HepG2 (cell line): ENCODE results near the gene MRPL10. TPM values are rescaled to one million over a fixed set of nuclear protein-coding genes. Genes with fewer than 3 reads are reported as not detected.
A peak's percentile ranks its signal among the peaks of the same experiment; 100 is the strongest.

Source experiments
- ELF4 ChIP-seq: sonication (generic); formaldehyde crosslinking; IDR thresholded peaks from 2 replicates; pipeline ENCODE4 v1.5.0; 2020; ENCODE audit warnings: missing genetic modification reagents, mild to moderate bottlenecking, moderate library complexity, borderline replicate concordance
- MAFF ChIP-seq: IDR thresholded peaks from 2 replicates; pipeline ENCODE4 v1.6.1; 2011; ENCODE audit warnings: low read depth, low read length, improper control_type of control experiment
- NCOA5 ChIP-seq: sonication (generic); formaldehyde crosslinking; IDR thresholded peaks from 2 replicates; pipeline ENCODE4 v1.4.0; 2020; ENCODE audit warnings: missing genetic modification reagents
- ONECUT2 ChIP-seq: sonication (generic); formaldehyde crosslinking; IDR thresholded peaks from 2 replicates; pipeline ENCODE4 v1.4.0; 2020; ENCODE audit warnings: missing genetic modification reagents
- PRDM4 ChIP-seq: sonication (generic); formaldehyde crosslinking; IDR thresholded peaks from 2 replicates; pipeline ENCODE4 v1.9.0; 2021; ENCODE audit warnings: missing genetic modification reagents, borderline replicate concordance
- RFX5 ChIP-seq: IDR thresholded peaks from 2 replicates; pipeline ENCODE4 v1.6.1; 2011; ENCODE audit warnings: low read depth, low read length, improper control_type of control experiment
- RFXANK ChIP-seq: IDR thresholded peaks from 2 replicates; pipeline ENCODE4 v1.6.1; 2016
- ZBTB25 ChIP-seq: IDR thresholded peaks from 2 replicates; pipeline ENCODE4 v1.6.1; 2018; ENCODE audit warnings: missing genetic modification reagents
- ZBTB7A ChIP-seq: sonication (generic); formaldehyde crosslinking; IDR thresholded peaks from 2 replicates; pipeline ENCODE4 v1.8.0; 2022; ENCODE audit warnings: mild to moderate bottlenecking, missing genetic modification reagents
- ZFP36L1 ChIP-seq: sonication (generic); formaldehyde crosslinking; IDR thresholded peaks from 2 replicates; pipeline ENCODE4 v1.8.0; 2022; ENCODE audit warnings: mild to moderate bottlenecking, missing genetic modification reagents, moderate library complexity
- ZNF18 ChIP-seq: sonication (generic); formaldehyde crosslinking; IDR thresholded peaks from 2 replicates; pipeline ENCODE4 v1.8.0; 2022; ENCODE audit warnings: mild to moderate bottlenecking, missing genetic modification reagents; ENCODE audit not compliant: insufficient replicate concordance
- ZNF180 ChIP-seq: sonication (generic); formaldehyde crosslinking; IDR thresholded peaks from 2 replicates; pipeline ENCODE4 v1.4.0; 2020; ENCODE audit warnings: low read depth, missing genetic modification reagents, borderline replicate concordance
- ZNF282 ChIP-seq: fragments of 450-650 bp; IDR thresholded peaks from 2 replicates; pipeline ENCODE4 v1.6.1; 2018; ENCODE audit not compliant: partially characterized antibody
- ZNF382 ChIP-seq: sonication (generic); formaldehyde crosslinking; IDR thresholded peaks from 2 replicates; pipeline ENCODE4 v1.5.0; 2020; ENCODE audit warnings: missing genetic modification reagents, mild to moderate bottlenecking, borderline replicate concordance
- ZNF629 ChIP-seq: sonication (generic); formaldehyde crosslinking; conservative IDR thresholded peaks from 2 replicates; pipeline ENCODE4 v1.5.0; 2020; ENCODE audit warnings: missing genetic modification reagents
- ZNF646 ChIP-seq: sonication (generic); formaldehyde crosslinking; IDR thresholded peaks from 2 replicates; pipeline ENCODE4 v1.9.0; 2021; ENCODE audit warnings: mild to moderate bottlenecking, missing genetic modification reagents
- ZNF788 ChIP-seq: sonication (generic); formaldehyde crosslinking; IDR thresholded peaks from 2 replicates; pipeline ENCODE4 v1.5.0; 2020; ENCODE audit warnings: mild to moderate bottlenecking, missing genetic modification reagents, borderline replicate concordance
- polyA plus RNA-seq, 8 experiments: library from polyadenylated mRNA; depleted of rRNA in 3 of 8; stranded (reverse) in 7 of 8; unstranded in 1 of 8; fragments of >200 nt; fragmentation: Illumina TruSeq in 4 of 8; extraction: Trizol in 4 of 8; gene quantifications; 2 replicates each; pipeline versions ENCODE4 v1.2.1 to v1.2.3, GENCODE V29; 2011 to 2016; ENCODE audit warnings: low read depth in 4 of 8, missing spikeins in 1 of 8, mixed read lengths in 1 of 8; ENCODE audit not compliant: insufficient read depth in 1 of 8
- total RNA-seq, 5 experiments: library from RNA; depleted of rRNA; stranded (reverse); fragments of >200 nt; fragmentation: Illumina TruSeq; extraction: Trizol; gene quantifications; 2 replicates each; pipeline ENCODE4 v1.2.3, GENCODE V29; 2016; ENCODE audit warnings: low read depth in 1 of 5

Gene MRPL10
- total and polyA plus RNA-seq, 2 of the 13 experiments (the other 11 are each of a cell fraction or from before 2014, with no cell fraction given) = 56.7 to 149 TPM

- TF ChIP-seq ZFP36L1 (CRISPR knock-in tag) = no peak
- no peak for TF ChIP-seq RFXANK (CRISPR knock-in tag)
- no peak for TF ChIP-seq ELF4 (CRISPR knock-in tag)
- no peak for TF ChIP-seq ZNF382 (CRISPR knock-in tag)
- TF ChIP-seq ZBTB25 (CRISPR knock-in tag) = no peak
- TF ChIP-seq ZNF180 (CRISPR knock-in tag) = no peak
- no peak for TF ChIP-seq ZNF282
- TF ChIP-seq RFX5 = no peak
- TF ChIP-seq ZNF629 (CRISPR knock-in tag) = no peak
- TF ChIP-seq ONECUT2 (CRISPR knock-in tag) = no peak
- no peak for TF ChIP-seq NCOA5
- TF ChIP-seq PRDM4 = no peak
- TF ChIP-seq ZBTB7A (CRISPR knock-in tag) = no peak
- TF ChIP-seq ZNF18 = no peak
- TF ChIP-seq ZNF788 (CRISPR knock-in tag) = no peak
- TF ChIP-seq MAFF = peak; percentile 98
- TF ChIP-seq ZNF646 = no peak
These were observed 21.0 kb downstream of the MRPL10 start (continued) for GRCh38 chr17:47810200-47810821.
